Measurements from ENCODE around the gene JMJD4.

DNA sequence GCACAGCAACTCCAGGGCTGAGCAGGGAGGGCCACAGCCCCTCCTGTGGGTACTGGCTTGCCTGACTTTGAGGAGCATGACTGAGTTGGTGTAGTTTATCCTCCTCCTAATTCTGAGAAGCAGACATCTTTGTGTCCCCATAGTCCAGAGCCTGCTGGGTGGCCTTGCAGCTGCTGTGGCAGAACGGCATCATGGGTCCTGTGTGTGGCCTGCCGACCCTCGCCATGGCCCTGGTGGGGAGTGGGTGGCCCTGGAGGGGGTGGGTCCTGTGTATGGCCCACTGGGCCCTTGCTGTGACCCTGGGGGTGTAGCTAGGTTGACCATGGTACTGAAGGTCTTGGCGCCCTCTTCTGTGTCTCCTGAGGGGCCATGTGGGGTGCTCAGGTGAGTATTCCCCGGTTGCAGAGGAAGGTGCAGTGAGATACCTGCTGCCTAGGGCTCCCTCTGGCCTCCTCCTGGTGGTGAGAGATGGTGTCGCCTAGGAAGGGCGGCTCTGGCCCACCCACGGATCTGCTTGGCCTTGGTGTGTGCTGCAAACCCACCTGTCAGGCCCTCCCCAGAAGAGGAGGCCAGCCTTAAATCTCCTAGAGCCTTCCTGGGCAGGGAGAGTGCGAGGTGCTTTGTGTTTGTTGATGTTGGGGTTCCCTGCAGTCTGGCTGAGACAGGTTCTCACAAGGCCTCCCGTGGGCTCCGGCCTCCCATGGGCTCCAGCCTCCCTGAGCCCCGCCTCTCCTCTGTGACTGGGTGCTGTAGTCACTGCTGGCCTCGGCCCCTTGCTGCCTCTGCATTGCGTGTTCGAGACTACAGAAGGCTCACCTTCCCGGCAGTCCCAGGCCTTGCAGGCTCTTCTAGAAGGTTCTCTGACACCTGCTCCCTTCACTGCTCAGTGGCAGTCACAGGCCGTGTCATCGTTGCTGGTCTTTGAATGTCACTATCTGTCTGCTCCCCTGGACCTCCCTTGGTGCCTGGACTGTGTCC is 7.9 kb upstream of the JMJD4 start:
- TF ChIP-seq CTCF (IDR thresholded peaks at IDR 0.05): no peak
- no peak for TF ChIP-seq POLR2A (IDR thresholded peaks at IDR 0.05)
